ENCODE results near the gene KHDC3L. TPM values are rescaled to one million over a fixed set of nuclear protein-coding genes. Genes with fewer than 3 reads are reported as not detected.

Gene KHDC3L
- total and polyA plus RNA-seq, 2 of the 13 experiments (the other 11 are each of a cell fraction or from before 2014, with no cell fraction given), result not detected

DNA sequence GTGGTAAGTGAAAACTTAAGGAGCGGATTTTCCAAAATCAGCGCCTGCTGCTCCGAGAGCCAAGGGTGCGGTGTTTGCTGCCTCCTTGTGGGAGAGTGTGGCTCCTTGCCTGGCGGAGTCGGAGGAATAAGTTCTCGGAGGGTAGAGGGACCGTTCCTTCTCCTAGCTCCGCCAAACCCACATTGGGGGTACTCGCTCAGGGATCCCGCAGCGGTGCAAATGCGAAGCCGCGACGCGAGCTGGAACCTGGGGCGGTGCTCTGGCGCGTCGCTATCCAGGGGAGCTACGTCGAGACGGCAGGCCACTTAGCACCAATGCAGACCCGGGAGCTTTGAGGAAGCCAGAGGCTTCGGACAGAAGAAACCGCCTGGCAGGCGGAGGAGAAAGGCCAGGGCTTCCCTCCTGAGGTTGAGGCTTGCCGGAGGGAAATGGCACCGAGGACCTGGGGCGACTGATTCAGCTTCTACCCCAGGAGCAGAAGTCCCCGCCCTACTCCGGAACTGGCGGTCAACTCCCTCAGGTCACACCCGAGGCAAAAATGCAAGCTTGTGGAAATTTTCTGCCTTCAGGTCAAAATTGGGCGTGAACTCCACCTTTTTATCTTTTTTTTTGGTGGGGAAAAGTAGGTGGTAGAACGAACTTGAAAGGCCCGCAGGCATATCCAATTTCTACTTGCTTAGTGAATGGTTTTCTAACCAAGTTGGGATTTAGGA is 26.5 kb downstream of the KHDC3L start (continued):
- TF ChIP-seq ZNF687 (CRISPR knock-in tag; IDR thresholded peaks at IDR 0.05) (peak; percentile 53), GFI1 (CRISPR knock-in tag; IDR thresholded peaks at IDR 0.05; ENCODE audit: borderline replicate concordance) (0 out of 2 replicates have a peak, but pooled peaks have one; percentile 22), ZNF598 (CRISPR knock-in tag; IDR thresholded peaks at IDR 0.05; ENCODE audit: borderline replicate concordance) (no peak), ETV5 (CRISPR knock-in tag; IDR thresholded peaks at IDR 0.05; ENCODE audit: borderline replicate concordance) (peak; percentile 17; the same call in 1 of the 2 replicates), NFYB (CRISPR knock-in tag; IDR thresholded peaks at IDR 0.05) (no peak), SOX5 (CRISPR knock-in tag; IDR thresholded peaks at IDR 0.05; ENCODE audit: borderline replicate concordance) (no peak), HNRNPLL (IDR thresholded peaks at IDR 0.05; ENCODE audit: low read depth, low read length, poor library complexity, severe bottlenecking) (peak; percentile 32), ELF4 (CRISPR knock-in tag; IDR thresholded peaks at IDR 0.05; ENCODE audit: borderline replicate concordance) (no peak), MAFF (IDR thresholded peaks at IDR 0.05; ENCODE audit: low read depth, low read length) (peak; percentile 60), MAZ (IDR thresholded peaks at IDR 0.05; ENCODE audit: borderline replicate concordance, low read depth, low read length) (no peak), MAZ (CRISPR knock-in tag; IDR thresholded peaks at IDR 0.05; ENCODE audit: low read depth) (no peak), PHF5A (CRISPR knock-in tag; IDR thresholded peaks at IDR 0.05; ENCODE audit: low read depth, unreplicated experiment) (no peak), ZNF136 (CRISPR knock-in tag; IDR thresholded peaks at IDR 0.05; ENCODE audit: low read depth) (no peak), TCF12 (IDR thresholded peaks at IDR 0.05) (no peak), TCF12 (CRISPR knock-in tag; IDR thresholded peaks at IDR 0.05) (no peak), ZNF30 (CRISPR knock-in tag; IDR thresholded peaks at IDR 0.05) (no peak), ZNF777 (CRISPR knock-in tag; IDR thresholded peaks at IDR 0.05) (peak; percentile 46; the same call in 1 of the 2 replicates), SNAPC2 (CRISPR knock-in tag; IDR thresholded peaks at IDR 0.05) (peak; percentile 31; the same call in 1 of the 2 replicates), ZNF883 (CRISPR knock-in tag; IDR thresholded peaks at IDR 0.05; ENCODE audit: not compliant biosample characterization) (no peak), CTCF (CRISPR knock-in tag; IDR thresholded peaks at IDR 0.05) (peak; percentile 74)
- TF ChIP-seq, protein P1, sequence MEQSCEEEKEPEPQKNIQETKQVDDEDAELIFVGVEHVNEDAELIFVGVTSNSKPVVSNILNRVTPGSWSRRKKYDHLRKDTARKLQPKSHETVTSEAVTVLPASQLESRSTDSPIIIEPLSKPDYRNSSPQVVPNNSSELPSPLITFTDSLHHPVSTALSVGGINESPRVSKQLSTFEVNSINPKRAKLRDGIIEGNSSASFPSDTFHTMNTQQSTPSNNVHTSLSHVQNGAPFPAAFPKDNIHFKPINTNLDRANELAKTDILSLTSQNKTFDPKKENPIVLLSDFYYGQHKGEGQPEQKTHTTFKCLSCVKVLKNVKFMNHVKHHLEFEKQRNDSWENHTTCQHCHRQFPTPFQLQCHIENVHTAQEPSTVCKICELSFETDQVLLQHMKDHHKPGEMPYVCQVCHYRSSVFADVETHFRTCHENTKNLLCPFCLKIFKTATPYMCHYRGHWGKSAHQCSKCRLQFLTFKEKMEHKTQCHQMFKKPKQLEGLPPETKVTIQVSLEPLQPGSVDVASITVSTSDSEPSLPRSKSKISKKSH (CRISPR knock-in tag; IDR thresholded peaks at IDR 0.05; ENCODE audit: borderline replicate concordance), result no peak
- TF ChIP-seq, protein P2, sequence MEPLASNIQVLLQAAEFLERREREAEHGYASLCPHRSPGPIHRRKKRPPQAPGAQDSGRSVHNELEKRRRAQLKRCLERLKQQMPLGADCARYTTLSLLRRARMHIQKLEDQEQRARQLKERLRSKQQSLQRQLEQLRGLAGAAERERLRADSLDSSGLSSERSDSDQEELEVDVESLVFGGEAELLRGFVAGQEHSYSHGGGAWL (CRISPR knock-in tag; IDR thresholded peaks at IDR 0.05), result 0 out of 2 replicates have a peak, but pooled peaks have one; percentile 50
